ENCODE results near the gene CASP6.

Gene CASP6

GRCh38 chr4:109645874-109646710 lies 57.2 kb downstream of the CASP6 start:
- DNase-seq (ENCODE audit: low spot score): no peak
- in situ Hi-C loops (cut with MboI; ENCODE audit: low sequenced_read_pairs, unreplicated experiment): no loop called here

GRCh38 chr4:109640644-109641043 lies 62.6 kb downstream of the CASP6 start:
- TF ChIP-seq, protein P1, sequence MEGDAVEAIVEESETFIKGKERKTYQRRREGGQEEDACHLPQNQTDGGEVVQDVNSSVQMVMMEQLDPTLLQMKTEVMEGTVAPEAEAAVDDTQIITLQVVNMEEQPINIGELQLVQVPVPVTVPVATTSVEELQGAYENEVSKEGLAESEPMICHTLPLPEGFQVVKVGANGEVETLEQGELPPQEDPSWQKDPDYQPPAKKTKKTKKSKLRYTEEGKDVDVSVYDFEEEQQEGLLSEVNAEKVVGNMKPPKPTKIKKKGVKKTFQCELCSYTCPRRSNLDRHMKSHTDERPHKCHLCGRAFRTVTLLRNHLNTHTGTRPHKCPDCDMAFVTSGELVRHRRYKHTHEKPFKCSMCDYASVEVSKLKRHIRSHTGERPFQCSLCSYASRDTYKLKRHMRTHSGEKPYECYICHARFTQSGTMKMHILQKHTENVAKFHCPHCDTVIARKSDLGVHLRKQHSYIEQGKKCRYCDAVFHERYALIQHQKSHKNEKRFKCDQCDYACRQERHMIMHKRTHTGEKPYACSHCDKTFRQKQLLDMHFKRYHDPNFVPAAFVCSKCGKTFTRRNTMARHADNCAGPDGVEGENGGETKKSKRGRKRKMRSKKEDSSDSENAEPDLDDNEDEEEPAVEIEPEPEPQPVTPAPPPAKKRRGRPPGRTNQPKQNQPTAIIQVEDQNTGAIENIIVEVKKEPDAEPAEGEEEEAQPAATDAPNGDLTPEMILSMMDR (IDR thresholded peaks at IDR 0.05; ENCODE audit: borderline replicate concordance, control extremely low read depth, extremely low read depth, insufficient read depth, missing control alignments): no peak
- DNase-seq (ENCODE audit: low spot score): no peak
- in situ Hi-C loops (cut with MboI; ENCODE audit: low sequenced_read_pairs, unreplicated experiment): no loop called here

More at GRCh38 chr4:109645874-109646710, 57.2 kb downstream of the CASP6 start:
- TF ChIP-seq, protein P1 (IDR thresholded peaks at IDR 0.05; ENCODE audit: borderline replicate concordance, control extremely low read depth, extremely low read depth, insufficient read depth, missing control alignments): no peak

All from GM13976 (cell line).